Astrocyte (in vitro differentiated cells and primary cell): ENCODE data around the gene STON2. TPM values are rescaled to one million over a fixed set of nuclear protein-coding genes. Genes with fewer than 3 reads are reported as not detected.

Experiments
- DNase-seq: peaks from one replicate; pipeline ENCODE4 v3.0.0-alpha.2; 2010; ENCODE audit warnings: low read depth
- FAIRE-seq: peaks from 2 replicates; lab custom pipeline; 2011; peaks lifted over from hg19 to GRCh38; lab: Jason Lieb, UNC
- H2AFZ ChIP-seq: 2 replicates; pipeline ENCODE4 v1.6.0; 2012; ENCODE audit warnings: low read depth, low read length, inconsistent platforms
- H3K27ac ChIP-seq: 2 replicates; pipeline ENCODE4 v1.5.1; 2011; ENCODE audit warnings: low read depth, low read length, inconsistent platforms
- H3K27me3 ChIP-seq: 2 replicates; pipeline ENCODE4 v1.6.0; 2011; ENCODE audit warnings: low read length, inconsistent platforms; ENCODE audit not compliant: insufficient read depth
- H3K36me3 ChIP-seq: 2 replicates; pipeline ENCODE4 v1.5.1; 2011; ENCODE audit warnings: low read length, inconsistent platforms; ENCODE audit not compliant: insufficient read depth
- H3K4me1 ChIP-seq: 2 replicates; pipeline ENCODE4 v1.5.1; 2011; ENCODE audit warnings: low read length, inconsistent platforms; ENCODE audit not compliant: insufficient read depth
- H3K4me2 ChIP-seq: 2 replicates; pipeline ENCODE4 v1.6.0; 2012; ENCODE audit warnings: low read length, inconsistent platforms
- H3K4me3 ChIP-seq: 2 replicates; pipeline ENCODE4 v1.5.1; 2011; ENCODE audit warnings: low read depth, mild to moderate bottlenecking, low read length, inconsistent platforms; ENCODE audit not compliant: insufficient read depth
- H3K79me2 ChIP-seq: 2 replicates; pipeline ENCODE4 v1.6.0; 2012; ENCODE audit warnings: mild to moderate bottlenecking, low read length, inconsistent platforms; ENCODE audit not compliant: insufficient read depth
- H3K9ac ChIP-seq: 2 replicates; pipeline ENCODE4 v1.6.0; 2012; ENCODE audit warnings: mild to moderate bottlenecking, low read length, inconsistent platforms
- H3K9me3 ChIP-seq: 2 replicates; pipeline ENCODE4 v1.5.1; 2012; ENCODE audit warnings: low read depth, mild to moderate bottlenecking, low read length, inconsistent platforms; ENCODE audit not compliant: insufficient read depth
- H4K20me1 ChIP-seq: 2 replicates; pipeline ENCODE4 v1.6.0; 2012; ENCODE audit warnings: low read length, inconsistent platforms; ENCODE audit not compliant: insufficient read depth
- H3K27ac Mint-ChIP-seq: one replicate; pipeline ENCODE4 v1.8.0; 2021; ENCODE audit warnings: mild to moderate bottlenecking, mixed read lengths; ENCODE audit not compliant: unreplicated experiment
- H3K27me3 Mint-ChIP-seq: one replicate; pipeline ENCODE4 v1.8.0; 2021; ENCODE audit warnings: low read depth, mixed read lengths; ENCODE audit not compliant: unreplicated experiment
- H3K36me3 Mint-ChIP-seq: one replicate; pipeline ENCODE4 v1.8.0; 2021; ENCODE audit warnings: low read depth, mixed read lengths; ENCODE audit not compliant: unreplicated experiment
- H3K4me1 Mint-ChIP-seq: one replicate; pipeline ENCODE4 v1.8.0; 2021; ENCODE audit warnings: low read depth, mixed read lengths; ENCODE audit not compliant: unreplicated experiment
- H3K4me3 Mint-ChIP-seq: one replicate; pipeline ENCODE4 v1.8.0; 2021; ENCODE audit warnings: mild to moderate bottlenecking, moderate library complexity, mixed read lengths; ENCODE audit not compliant: unreplicated experiment
- H3K9me3 Mint-ChIP-seq: one replicate; pipeline ENCODE4 v1.8.0; 2021; ENCODE audit warnings: mild to moderate bottlenecking, mixed read lengths; ENCODE audit not compliant: unreplicated experiment
- EZH2 ChIP-seq: IDR thresholded peaks from 2 replicates; pipeline ENCODE4 v1.6.1; 2012; ENCODE audit warnings: mild to moderate bottlenecking, low read length, inconsistent platforms; ENCODE audit not compliant: insufficient read depth
- total RNA-seq: library from RNA; stranded (reverse); gene quantifications from 2 replicates; pipeline ENCODE4 v1.2.1, GENCODE V29; 2021
- TF ChIP-seq, protein P1 (sequence below): IDR thresholded peaks from 2 replicates; pipeline ENCODE4 v1.5.1; 2011; ENCODE audit warnings: low read depth, mild to moderate bottlenecking, inconsistent platforms, low read length, moderate library complexity; ENCODE audit not compliant: insufficient read depth

The STON2 gene
- total RNA-seq, 1 donor from 2014 or later: 52.9 TPM

- no peaks in the 10 kb centered on the region for H3K4me1 ChIP-seq
- no peak overlapping the region for H3K27ac ChIP-seq
- peaks cover 18% of the 10 kb centered on the region for H3K36me3 ChIP-seq
- Mint-ChIP-seq H3K4me1 (peaks cover 6% of the 10 kb centered on the region), H3K9me3 (no peaks in the 10 kb centered on the region), H3K36me3 (peaks cover 10% of the 10 kb centered on the region), H3K27ac (no peak overlapping the region), H3K27me3 (no peaks in the 10 kb centered on the region), H3K4me3 (no peak overlapping the region)
- DNase-seq: no peak
- peaks cover 41% of the 10 kb centered on the region for H4K20me1 ChIP-seq
- no peak overlapping the region for H3K4me3 ChIP-seq
- TF ChIP-seq, protein P1, sequence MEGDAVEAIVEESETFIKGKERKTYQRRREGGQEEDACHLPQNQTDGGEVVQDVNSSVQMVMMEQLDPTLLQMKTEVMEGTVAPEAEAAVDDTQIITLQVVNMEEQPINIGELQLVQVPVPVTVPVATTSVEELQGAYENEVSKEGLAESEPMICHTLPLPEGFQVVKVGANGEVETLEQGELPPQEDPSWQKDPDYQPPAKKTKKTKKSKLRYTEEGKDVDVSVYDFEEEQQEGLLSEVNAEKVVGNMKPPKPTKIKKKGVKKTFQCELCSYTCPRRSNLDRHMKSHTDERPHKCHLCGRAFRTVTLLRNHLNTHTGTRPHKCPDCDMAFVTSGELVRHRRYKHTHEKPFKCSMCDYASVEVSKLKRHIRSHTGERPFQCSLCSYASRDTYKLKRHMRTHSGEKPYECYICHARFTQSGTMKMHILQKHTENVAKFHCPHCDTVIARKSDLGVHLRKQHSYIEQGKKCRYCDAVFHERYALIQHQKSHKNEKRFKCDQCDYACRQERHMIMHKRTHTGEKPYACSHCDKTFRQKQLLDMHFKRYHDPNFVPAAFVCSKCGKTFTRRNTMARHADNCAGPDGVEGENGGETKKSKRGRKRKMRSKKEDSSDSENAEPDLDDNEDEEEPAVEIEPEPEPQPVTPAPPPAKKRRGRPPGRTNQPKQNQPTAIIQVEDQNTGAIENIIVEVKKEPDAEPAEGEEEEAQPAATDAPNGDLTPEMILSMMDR: peak; percentile 41
- no peak for TF ChIP-seq EZH2
- peaks cover 89% of the 10 kb centered on the region for H3K79me2 ChIP-seq
- FAIRE-seq: no peak
- no peak overlapping the region for H3K9ac ChIP-seq
- no peak overlapping the region for H2AFZ ChIP-seq
- no peaks in the 10 kb centered on the region for H3K27me3 ChIP-seq
- no peak overlapping the region for H3K4me2 ChIP-seq
- H3K9me3 ChIP-seq: no peaks in the 10 kb centered on the region
These were observed 188.3 kb downstream of the STON2 start for GRCh38 chr14:81211844-81212243.

Other genes starting within 250 kb of the STON2 start
- gene GTF2A1, start 179.4 kb downstream of the STON2 start, total RNA-seq: 36.4 and 37.2 TPM in 2 replicates
- gene SEL1L, start 133.5 kb upstream of the STON2 start, total RNA-seq: 108 and 117 TPM in 2 replicates